Body of pancreas (tissue), 4 donors: Measurements from ENCODE around the gene FOXL1. TPM values are rescaled to one million over a fixed set of nuclear protein-coding genes. Genes with fewer than 3 reads are reported as not detected.

Source experiments
- ATAC-seq: fragments of 150-250 bp; one replicate; pipeline ENCODE4 v1.9.1; 2016
- DNase-seq, 4 donors: peaks; one replicate each; pipeline ENCODE4 v3.0.0-alpha.2; 2019
- H3K27ac ChIP-seq, 4 donors: fragments of 200-600 bp; sonication (generic); 1 replicate in 3 of 4; 2 replicates in 1 of 4; pipeline versions ENCODE4 v1.5.1 to v1.6.1; 2016 to 2019; ENCODE audit warnings: mild to moderate bottlenecking in 1 of 4, mixed read lengths in 1 of 4, moderate library complexity in 1 of 4
- H3K27me3 ChIP-seq, 2 donors: fragments of 200-600 bp; sonication (generic); one replicate each; pipeline ENCODE4 v1.6.0; 2016; ENCODE audit warnings: mild to moderate bottlenecking in 1 of 2
- H3K36me3 ChIP-seq, 2 donors: fragments of 200-600 bp; sonication (generic); replicated peaks in 1 of 2; 2 replicates each; pipeline ENCODE4 v1.5.1; 2016; ENCODE audit warnings: low read depth in 2 of 2; ENCODE audit not compliant: insufficient read depth in 1 of 2
- H3K4me1 ChIP-seq: fragments of 200-600 bp; sonication (generic); one replicate; pipeline ENCODE4 v1.6.0; 2016
- H3K4me3 ChIP-seq, 2 donors: fragments of 200-600 bp; sonication (generic); 1 replicate in 1 of 2; 2 replicates in 1 of 2; pipeline ENCODE4 v1.5.1; 2016 to 2019
- H3K9me3 ChIP-seq, 3 donors: fragments of 200-600 bp; sonication (generic); 1 replicate in 2 of 3; 2 replicates in 1 of 3; pipeline ENCODE4 v1.5.1; 2016
- CTCF ChIP-seq, 7 experiments: fragments of 450-650 bp in 4 of 7; fragments of 200-600 bp in 3 of 7; sonication (generic) in 3 of 7; IDR thresholded peaks; one replicate each; pipeline ENCODE4 v1.5.1; 2016 to 2019; ENCODE audit warnings: antibody characterized with exemption in 7 of 7
- POLR2A ChIP-seq, 3 donors: fragments of 450-650 bp; IDR thresholded peaks; one replicate each; pipeline ENCODE4 v1.6.1; 2016; ENCODE audit warnings: antibody characterized with exemption in 3 of 3, mild to moderate bottlenecking in 2 of 3
- WGBS, 2 donors: methylation state at CpG; one replicate each; pipeline ENCODE4 v1.1.5; 2017; 5-methylcytosine and 5-hydroxymethylcytosine counted together
- intact Hi-C: fragments of 100-400 bp; cut with DNase I; formaldehyde crosslinking; loops from one replicate; pipeline ENCODE4 v1.15.1; 2023
- total RNA-seq, 2 donors: library from RNA; depleted of rRNA; stranded (reverse); fragments of >200 nt; gene quantifications; one replicate each; pipeline ENCODE4 v1.1.0, GENCODE V29; 2016

The FOXL1 gene
- total RNA-seq, 2 donors from 2014 or later = 0.52 TPM; not detected in 1

- intact Hi-C loops = no loop called here
These were observed 3.2 kb upstream of the FOXL1 start for GRCh38 chr16:86575095-86575685.

GRCh38 chr16:86575754-86576557 lies 2.4 kb upstream of the FOXL1 start:
- H3K36me3 ChIP-seq = no peaks in the 10 kb centered on the region
- H3K27ac ChIP-seq = no peak overlapping the region
- intact Hi-C loops = no loop called here
- DNase-seq (peak; percentile 46 to 78 (median 67)), ATAC-seq (peak; percentile 62)
- H3K9me3 ChIP-seq = no peaks in the 10 kb centered on the region
- 1% methylated on average over 37 to 54 of the region's 54 CpGs for WGBS, 2 donors
- H3K4me3 ChIP-seq = peak overlapping the region in 1 of 2 donors; percentile 12
- peaks cover 24% of the 10 kb centered on the region for H3K4me1 ChIP-seq
- TF ChIP-seq POLR2A (IDR thresholded peaks at IDR 0.05) (no peak), CTCF (IDR thresholded peaks at IDR 0.05) (peak in 6 of 7 experiments; percentile 10 to 38 (median 31))
- H3K27me3 ChIP-seq = peaks cover 0 to 53% of the 10 kb centered on the region in 2 donors

More at GRCh38 chr16:86575095-86575685, 3.2 kb upstream of the FOXL1 start:
- no peaks in the 10 kb centered on the region for H3K36me3 ChIP-seq
- DNase-seq = no peak
- H3K4me1 ChIP-seq = peaks cover 24% of the 10 kb centered on the region
- no peak for ATAC-seq
- H3K4me3 ChIP-seq = no peak overlapping the region
- H3K27me3 ChIP-seq = peaks cover 0 to 56% of the 10 kb centered on the region in 2 donors
- no peaks in the 10 kb centered on the region for H3K9me3 ChIP-seq
- no peak overlapping the region for H3K27ac ChIP-seq
- TF ChIP-seq POLR2A (IDR thresholded peaks at IDR 0.05) = no peak
- no peak for TF ChIP-seq CTCF (IDR thresholded peaks at IDR 0.05)
- WGBS, 2 donors = 38 to 43% methylated on average over 16 to 17 of the region's 17 CpGs

GRCh38 chr16:86576591-86577313 lies 1.6 kb upstream of the FOXL1 start:
- ATAC-seq = no peak
- Histone ChIP-seq H3K36me3 (no peaks in the 10 kb centered on the region), H3K27me3 (peaks cover 0 to 45% of the 10 kb centered on the region in 2 donors), H3K4me3 (no peak overlapping the region), H3K4me1 (peaks cover 24% of the 10 kb centered on the region), H3K27ac (no peak overlapping the region), H3K9me3 (no peaks in the 10 kb centered on the region)
- no peak for TF ChIP-seq CTCF (IDR thresholded peaks at IDR 0.05)
- TF ChIP-seq POLR2A (IDR thresholded peaks at IDR 0.05) = no peak
- WGBS, 2 donors = 7 to 22% methylated on average over 20 to 33 of the region's 33 CpGs
- DNase-seq = no peak
- intact Hi-C loops = no loop called here

GRCh38 chr16:86577314-86577971 lies 906 bp upstream of the FOXL1 start:
- ATAC-seq (no peak), DNase-seq (no peak)
- Histone ChIP-seq H3K27me3 (peaks cover 0 to 40% of the 10 kb centered on the region in 2 donors), H3K36me3 (no peaks in the 10 kb centered on the region), H3K4me1 (peaks cover 24% of the 10 kb centered on the region), H3K4me3 (no peak overlapping the region), H3K9me3 (no peaks in the 10 kb centered on the region), H3K27ac (no peak overlapping the region)
- intact Hi-C loops = no loop called here
- TF ChIP-seq CTCF (IDR thresholded peaks at IDR 0.05) = no peak
- TF ChIP-seq POLR2A (IDR thresholded peaks at IDR 0.05) = no peak
- 25 to 39% methylated on average over 12 of the region's 12 CpGs for WGBS, 2 donors
